ENCODE data around the gene CEND1. TPM values are rescaled to one million over a fixed set of nuclear protein-coding genes. Genes with fewer than 3 reads are reported as not detected.

CEND1 gene
- total and polyA plus RNA-seq, 2 experiments from 2014 or later = not detected

DNA sequence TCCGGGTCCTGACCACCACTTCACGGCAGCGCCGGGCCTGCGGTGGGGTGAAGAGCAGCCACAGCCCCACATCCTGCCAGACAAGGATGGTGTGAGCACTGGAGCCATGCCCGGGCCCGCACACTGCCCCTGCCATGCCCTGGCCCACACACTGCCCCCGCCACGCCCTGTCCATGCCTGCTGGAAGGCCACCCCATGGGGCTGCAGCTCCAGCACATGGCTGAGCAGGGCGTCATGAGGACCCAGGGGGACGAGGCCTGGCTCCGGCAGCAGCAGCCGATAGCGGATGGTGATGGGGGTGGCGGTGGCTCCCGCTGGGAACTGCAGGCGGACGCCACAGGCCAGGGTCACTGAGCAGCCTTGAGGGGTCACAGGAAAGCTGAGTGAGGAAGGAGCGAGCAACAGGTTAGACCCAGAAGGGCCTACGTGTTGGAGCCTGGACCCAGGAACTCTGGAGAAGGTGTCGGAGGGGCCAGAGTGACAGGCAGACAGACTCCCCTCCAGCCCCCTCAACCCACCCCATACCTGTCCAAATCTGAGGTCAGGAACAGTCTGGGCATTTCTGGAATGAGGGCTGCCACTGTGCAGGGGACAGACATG lies 12.2 kb upstream of the CEND1 start:
- H4K20me1 ChIP-seq (ENCODE audit: insufficient read depth, poor library complexity, severe bottlenecking) = no peaks in the 10 kb centered on the region
- WGBS (ENCODE audit: low lambda C conversion rate, missing lambda C conversion rate) = 96% methylated on average over 21 of the region's 21 CpGs

GRCh38 chr11:801097-801780 lies 11.3 kb upstream of the CEND1 start:
- WGBS (ENCODE audit: low lambda C conversion rate, missing lambda C conversion rate) = 96% methylated on average over 18 of the region's 20 CpGs
- no peak overlapping the region for H3K27ac ChIP-seq
- H3K4me3 ChIP-seq = no peak overlapping the region
- H2AFZ ChIP-seq = no peak overlapping the region
- H4K20me1 ChIP-seq (ENCODE audit: insufficient read depth, poor library complexity, severe bottlenecking) = no peaks in the 10 kb centered on the region
- no peaks in the 10 kb centered on the region for H3K36me3 ChIP-seq (replicated peaks; ENCODE audit: insufficient read depth, low read depth)
- H3K27me3 ChIP-seq = no peaks in the 10 kb centered on the region
- peaks cover 14% of the 10 kb centered on the region for H3K4me1 ChIP-seq (ENCODE audit: insufficient read depth)
- H3K9me2 ChIP-seq (replicated peaks; ENCODE audit: insufficient read depth) = no peaks in the 10 kb centered on the region
- no peak for TF ChIP-seq EZH2phosphoT487 (IDR thresholded peaks at IDR 0.05; ENCODE audit: low read depth, severe bottlenecking, unreplicated experiment)
- TF ChIP-seq EZH2 (IDR thresholded peaks at IDR 0.05; ENCODE audit: borderline replicate concordance) = no peak
- no peak for TF ChIP-seq CTCF (IDR thresholded peaks at IDR 0.05; ENCODE audit: poor library complexity)
- no peaks in the 10 kb centered on the region for H3K9me3 ChIP-seq (ENCODE audit: low read depth)
- H3K4me2 ChIP-seq = no peak overlapping the region
- peaks cover 6% of the 10 kb centered on the region for H3K79me2 ChIP-seq
- DNase-seq (ENCODE audit: low spot score) = no peak

More for the DNA sequence above, 12.2 kb upstream of the CEND1 start:
- H3K4me2 ChIP-seq = no peak overlapping the region
- no peak overlapping the region for H3K27ac ChIP-seq
- H3K79me2 ChIP-seq = peaks cover 7% of the 10 kb centered on the region
- DNase-seq (ENCODE audit: low spot score) = no peak
- no peaks in the 10 kb centered on the region for H3K27me3 ChIP-seq
- H3K36me3 ChIP-seq (replicated peaks; ENCODE audit: insufficient read depth, low read depth) = no peaks in the 10 kb centered on the region
- no peaks in the 10 kb centered on the region for H3K9me3 ChIP-seq (ENCODE audit: low read depth)
- peaks cover 7% of the 10 kb centered on the region for H3K4me1 ChIP-seq (ENCODE audit: insufficient read depth)
- no peak overlapping the region for H2AFZ ChIP-seq
- no peaks in the 10 kb centered on the region for H3K9me2 ChIP-seq (replicated peaks; ENCODE audit: insufficient read depth)
- no peak overlapping the region for H3K4me3 ChIP-seq
- TF ChIP-seq CTCF (IDR thresholded peaks at IDR 0.05; ENCODE audit: poor library complexity) = no peak
- no peak for TF ChIP-seq EZH2 (IDR thresholded peaks at IDR 0.05; ENCODE audit: borderline replicate concordance)
- TF ChIP-seq EZH2phosphoT487 (IDR thresholded peaks at IDR 0.05; ENCODE audit: low read depth, severe bottlenecking, unreplicated experiment) = no peak

- Histone ChIP-seq H2AFZ (no peak overlapping the region), H3K4me2 (no peak overlapping the region), H3K79me2 (peaks cover 7% of the 10 kb centered on the region), H3K36me3 (replicated peaks; ENCODE audit: insufficient read depth, low read depth) (no peaks in the 10 kb centered on the region), H3K4me3 (no peak overlapping the region), H3K9me2 (replicated peaks; ENCODE audit: insufficient read depth) (no peaks in the 10 kb centered on the region), H3K27ac (no peak overlapping the region), H3K9me3 (ENCODE audit: low read depth) (no peaks in the 10 kb centered on the region), H3K27me3 (no peaks in the 10 kb centered on the region), H3K4me1 (ENCODE audit: insufficient read depth) (peaks cover 21% of the 10 kb centered on the region), H4K20me1 (ENCODE audit: insufficient read depth, poor library complexity, severe bottlenecking) (no peaks in the 10 kb centered on the region)
- no peak for DNase-seq (ENCODE audit: low spot score)
- TF ChIP-seq CTCF (IDR thresholded peaks at IDR 0.05; ENCODE audit: poor library complexity) (no peak), EZH2 (IDR thresholded peaks at IDR 0.05; ENCODE audit: borderline replicate concordance) (no peak), EZH2phosphoT487 (IDR thresholded peaks at IDR 0.05; ENCODE audit: low read depth, severe bottlenecking, unreplicated experiment) (no peak)
- 88% methylated on average over 7 of the region's 30 CpGs for WGBS (ENCODE audit: low lambda C conversion rate, missing lambda C conversion rate)
These were observed 10.6 kb upstream of the CEND1 start for GRCh38 chr11:800473-800872.

All from hepatocyte (in vitro differentiated cells).